Thymus (tissue), 11 donors: ENCODE measurements around the gene PLCD1. TPM values are rescaled to one million over a fixed set of nuclear protein-coding genes. Genes with fewer than 3 reads are reported as not detected.

Experiments used
- DNase-seq, 9 donors: peaks; one replicate each; pipeline ENCODE4 v3.0.0-alpha.2; 2013; ENCODE audit warnings: low spot score in 9 of 9, low read depth in 6 of 9, missing footprints in 1 of 9
- H3K27ac ChIP-seq, 2 donors: one replicate each; pipeline ENCODE4 v1.5.1; 2013; ENCODE audit warnings: control low read depth in 1 of 2, low read depth in 1 of 2, low read length in 1 of 2, mild to moderate bottlenecking in 1 of 2, moderate library complexity in 1 of 2
- H3K27me3 ChIP-seq, 2 donors: one replicate each; pipeline ENCODE4 v1.5.1; 2013; ENCODE audit warnings: low read length in 1 of 2; ENCODE audit not compliant: control insufficient read depth in 2 of 2, insufficient read depth in 1 of 2
- H3K36me3 ChIP-seq, 2 donors: one replicate each; pipeline ENCODE4 v1.5.1; 2013; ENCODE audit warnings: low read length in 1 of 2, mild to moderate bottlenecking in 1 of 2, moderate library complexity in 1 of 2; ENCODE audit not compliant: control insufficient read depth in 2 of 2, insufficient read depth in 2 of 2
- H3K4me1 ChIP-seq, 2 donors: one replicate each; pipeline ENCODE4 v1.5.1; 2013; ENCODE audit warnings: low read length in 2 of 2; ENCODE audit not compliant: control insufficient read depth in 2 of 2, insufficient read depth in 2 of 2
- H3K4me3 ChIP-seq, 2 donors: one replicate each; pipeline ENCODE4 v1.5.1; 2013; ENCODE audit warnings: low read length in 2 of 2, control low read depth in 1 of 2, mild to moderate bottlenecking in 1 of 2
- H3K9me3 ChIP-seq, 2 donors: one replicate each; pipeline ENCODE4 v1.5.1; 2013; ENCODE audit warnings: low read length in 1 of 2, mild to moderate bottlenecking in 1 of 2; ENCODE audit not compliant: control insufficient read depth in 2 of 2, insufficient read depth in 1 of 2
- WGBS: extraction: QIAGEN DNeasy Blood & Tissue Kit; methylation state at CpG from one replicate; pipeline ENCODE4 v1.1.7; 2013; 5-methylcytosine and 5-hydroxymethylcytosine counted together
- polyA plus RNA-seq: library from polyadenylated mRNA; stranded (reverse); fragments of 200-250 nt; gene quantifications from one replicate; pipeline ENCODE4 v1.2.3, GENCODE V29; 2013
- total RNA-seq: library from RNA; stranded (reverse); fragments of 120-200 nt; gene quantifications from one replicate; pipeline ENCODE4 v1.2.4, GENCODE V29; 2013
- donor health status: healthy.

The PLCD1 gene
- total and polyA plus RNA-seq, 2 donors, result 16.3 to 23.8 TPM

DNA sequence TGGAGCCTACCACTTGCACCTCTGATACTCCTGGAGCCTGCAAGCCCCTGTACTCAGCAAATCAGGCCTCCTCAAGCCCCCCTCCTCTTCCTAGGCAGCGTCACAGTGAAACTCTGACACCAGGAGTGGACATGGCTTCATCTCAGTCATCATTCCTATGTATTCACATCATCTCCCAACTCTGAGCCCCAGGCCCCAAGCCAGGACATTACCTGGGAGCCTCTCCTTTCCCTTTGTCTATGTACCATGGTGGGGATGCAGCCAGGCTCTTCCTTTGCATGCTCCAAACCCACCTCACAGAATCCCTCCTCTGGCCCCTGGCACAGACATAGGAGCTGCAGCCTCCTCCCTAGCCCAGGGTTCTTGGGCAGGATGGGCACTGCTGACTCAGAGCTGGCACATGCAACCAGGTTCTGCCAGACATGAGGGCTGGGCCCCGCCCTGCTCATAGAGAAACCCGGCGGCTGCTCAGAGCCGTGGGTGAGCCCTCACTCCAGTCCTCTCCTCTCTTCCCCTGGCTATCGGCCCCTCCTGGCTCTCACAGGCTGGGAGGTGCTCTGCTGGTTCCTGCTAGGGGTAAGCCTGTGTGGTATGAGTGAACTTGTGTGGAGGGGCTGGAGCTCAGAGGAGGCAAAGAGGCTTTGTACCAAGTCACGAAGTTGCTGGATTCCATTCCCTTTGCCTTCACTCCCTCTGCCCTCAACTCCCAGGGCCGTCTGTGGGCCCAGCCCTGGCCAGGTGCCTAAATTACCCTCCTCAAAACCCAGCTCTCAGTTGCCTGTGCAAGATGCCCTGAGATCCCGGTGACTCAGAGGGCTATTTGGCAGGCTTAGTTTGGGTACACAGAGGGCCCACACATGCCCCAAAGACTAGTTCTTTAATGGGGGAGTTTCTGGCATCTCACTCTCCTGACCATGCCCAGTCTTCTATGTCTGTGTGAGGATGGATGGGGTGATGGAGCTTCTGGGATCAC is 1.9 kb upstream of the PLCD1 start:
- H3K27ac ChIP-seq, result no peak overlapping the region
- H3K4me3 ChIP-seq, result no peak overlapping the region
- peaks cover 0 to 9% of the 10 kb centered on the region in 2 donors for H3K9me3 ChIP-seq
- WGBS, result 81% methylated on average over 9 of the region's 9 CpGs
- DNase-seq, result no peak
- peaks cover 4 to 10% of the 10 kb centered on the region in 2 donors for H3K4me1 ChIP-seq
- no peaks in the 10 kb centered on the region for H3K36me3 ChIP-seq
- H3K27me3 ChIP-seq, result peaks cover 31 to 64% of the 10 kb centered on the region in 2 donors

DNA sequence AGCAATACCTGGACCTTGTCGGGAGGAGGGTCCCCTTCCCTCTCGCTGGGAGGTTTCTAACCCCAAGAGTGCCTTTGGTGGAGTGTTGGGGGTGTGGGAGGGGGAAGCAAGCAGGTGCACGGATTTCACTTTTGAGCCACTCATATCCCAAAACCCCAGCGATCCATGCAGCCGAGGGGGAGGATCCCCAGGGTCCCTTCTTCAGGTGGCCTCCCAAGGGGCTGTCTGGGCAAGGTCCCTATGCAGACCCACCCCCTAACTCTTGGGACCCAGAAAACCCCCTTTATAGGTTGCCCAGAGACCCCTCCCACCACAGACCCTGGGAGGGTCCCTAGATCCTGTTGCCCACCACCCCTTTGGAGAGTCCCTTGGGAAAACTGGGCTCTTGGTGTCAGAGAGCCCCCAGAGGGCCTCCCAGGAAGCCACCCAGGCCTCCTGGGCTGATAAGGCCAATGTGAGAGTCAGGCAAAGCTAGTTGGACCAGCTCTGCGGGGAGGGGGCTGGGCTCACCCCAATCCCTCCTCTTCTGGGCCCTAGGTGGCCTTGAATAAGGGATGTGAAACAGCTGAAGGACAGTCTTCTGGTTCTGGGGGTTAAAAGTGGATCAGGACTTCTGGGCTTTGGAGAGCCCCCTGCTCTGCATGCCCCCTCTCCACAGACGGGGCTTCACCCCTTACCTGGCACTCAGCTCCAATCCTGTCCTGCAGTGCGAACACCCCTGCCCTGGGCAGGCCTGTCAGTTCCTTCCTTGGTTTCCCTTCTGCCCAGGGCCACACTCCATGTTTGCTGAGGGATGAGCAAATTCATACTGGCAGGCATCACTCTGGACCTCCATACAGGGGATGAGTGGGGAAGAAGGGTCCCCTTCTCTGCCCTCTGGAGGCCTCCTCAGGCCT is 932 bp upstream of the PLCD1 start:
- H3K9me3 ChIP-seq, result peaks cover 0 to 9% of the 10 kb centered on the region in 2 donors
- H3K27ac ChIP-seq, result no peak overlapping the region
- 55% methylated on average over 8 of the region's 8 CpGs for WGBS
- peaks cover 9 to 15% of the 10 kb centered on the region in 2 donors for H3K4me1 ChIP-seq
- H3K27me3 ChIP-seq, result peaks cover 31 to 67% of the 10 kb centered on the region in 2 donors
- no peak for DNase-seq
- no peaks in the 10 kb centered on the region for H3K36me3 ChIP-seq
- H3K4me3 ChIP-seq, result peak overlapping the region; percentile 13 to 47

DNA sequence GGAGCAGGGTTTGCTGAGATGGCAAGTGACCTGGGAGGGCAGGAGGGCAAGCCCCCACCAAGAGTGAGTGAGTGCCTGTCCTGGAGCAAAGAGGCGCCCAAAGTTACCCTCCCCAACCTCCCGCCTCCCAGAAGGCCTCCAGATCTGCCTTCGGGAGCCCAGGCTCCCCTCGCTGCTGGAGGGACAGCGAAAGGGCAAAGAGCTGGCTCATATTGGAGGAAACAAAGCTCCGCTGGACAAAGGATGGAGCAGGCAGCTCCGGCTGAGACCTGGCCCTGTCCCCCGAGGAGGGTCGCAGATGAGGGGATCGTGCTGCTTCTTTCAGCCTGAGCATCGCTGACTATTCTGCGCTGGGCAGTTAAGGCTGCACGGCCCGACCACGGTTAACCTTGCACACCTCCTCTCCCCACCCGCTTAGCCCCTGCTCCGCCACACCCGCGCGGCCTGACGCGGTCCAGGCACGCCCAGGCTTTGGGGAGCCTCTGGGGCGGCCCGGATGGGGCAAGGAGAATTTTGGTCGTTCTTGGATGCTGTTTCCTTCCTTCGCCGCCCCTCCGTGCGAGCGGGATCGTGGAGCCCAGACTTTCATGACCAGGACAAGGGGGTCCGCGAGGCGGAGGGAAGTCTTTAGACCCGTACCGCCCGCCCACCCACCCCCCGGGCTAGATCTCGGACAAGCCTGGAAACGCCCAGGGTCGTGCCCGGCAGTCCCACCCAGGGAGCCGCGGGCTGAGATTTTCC is 651 bp downstream of the PLCD1 start:
- peak overlapping the region in 1 of 2 donors; percentile 47 for H3K4me3 ChIP-seq
- no peaks in the 10 kb centered on the region for H3K36me3 ChIP-seq
- 33% methylated on average over 45 of the region's 45 CpGs for WGBS
- peaks cover 31 to 67% of the 10 kb centered on the region in 2 donors for H3K27me3 ChIP-seq
- H3K9me3 ChIP-seq, result peaks cover 0 to 9% of the 10 kb centered on the region in 2 donors
- DNase-seq, result no peak
- no peak overlapping the region for H3K27ac ChIP-seq
- peaks cover 11 to 23% of the 10 kb centered on the region in 2 donors for H3K4me1 ChIP-seq

DNA sequence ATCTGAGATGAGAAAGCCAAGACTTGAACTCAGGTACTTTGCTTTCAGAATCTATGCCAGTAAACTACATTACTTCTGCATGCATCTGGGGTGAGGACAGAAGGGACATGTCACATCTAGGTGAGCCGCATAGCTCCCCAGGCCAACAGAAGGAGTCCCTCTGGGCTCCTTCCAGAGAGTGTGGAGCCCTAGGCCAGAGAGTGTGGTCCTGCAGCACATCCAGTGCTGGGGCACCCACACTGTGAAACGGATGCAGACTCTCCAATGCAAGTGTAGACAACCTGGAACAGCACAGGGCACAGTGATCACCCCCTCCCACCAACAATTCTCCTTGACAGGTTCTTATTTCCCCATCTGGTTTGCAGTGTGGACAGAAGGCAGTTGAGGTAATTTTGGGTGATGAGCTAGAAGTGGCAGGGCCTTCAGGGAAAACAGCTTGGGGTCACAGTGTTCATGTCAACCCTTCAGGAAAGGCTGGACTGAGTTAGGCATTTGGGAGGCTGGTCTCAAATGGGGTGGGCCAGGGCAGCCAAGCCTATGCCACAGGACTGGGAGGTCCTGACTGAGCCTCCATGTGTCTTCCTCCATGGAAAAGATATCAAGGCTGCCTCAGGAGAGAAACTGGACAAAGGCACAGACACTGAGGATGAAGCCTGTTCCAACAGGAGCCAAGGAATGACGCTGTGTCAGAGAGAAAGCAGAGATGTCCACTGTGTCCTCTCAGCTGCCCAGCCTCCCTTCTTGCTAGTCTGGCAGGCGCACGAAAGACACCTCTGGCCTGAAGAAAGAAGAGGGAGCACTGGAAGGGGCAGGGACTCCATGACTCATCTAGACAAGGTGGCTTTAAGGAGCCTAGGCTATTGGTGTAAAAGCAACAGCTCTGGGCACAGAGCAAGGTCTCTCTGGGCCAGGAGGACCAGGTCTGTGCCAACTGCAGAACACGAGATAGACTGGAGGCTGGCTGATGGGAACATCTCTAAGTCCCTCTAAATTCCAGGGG is 1.7 kb downstream of the PLCD1 start:
- Histone ChIP-seq H3K36me3 (no peaks in the 10 kb centered on the region), H3K9me3 (peaks cover 0 to 9% of the 10 kb centered on the region in 2 donors), H3K4me3 (no peak overlapping the region), H3K27me3 (peaks cover 31 to 67% of the 10 kb centered on the region in 2 donors), H3K4me1 (peaks cover 15 to 27% of the 10 kb centered on the region in 2 donors), H3K27ac (no peak overlapping the region)
- DNase-seq, result no peak
- WGBS, result 97% methylated on average over 6 of the region's 6 CpGs

DNA sequence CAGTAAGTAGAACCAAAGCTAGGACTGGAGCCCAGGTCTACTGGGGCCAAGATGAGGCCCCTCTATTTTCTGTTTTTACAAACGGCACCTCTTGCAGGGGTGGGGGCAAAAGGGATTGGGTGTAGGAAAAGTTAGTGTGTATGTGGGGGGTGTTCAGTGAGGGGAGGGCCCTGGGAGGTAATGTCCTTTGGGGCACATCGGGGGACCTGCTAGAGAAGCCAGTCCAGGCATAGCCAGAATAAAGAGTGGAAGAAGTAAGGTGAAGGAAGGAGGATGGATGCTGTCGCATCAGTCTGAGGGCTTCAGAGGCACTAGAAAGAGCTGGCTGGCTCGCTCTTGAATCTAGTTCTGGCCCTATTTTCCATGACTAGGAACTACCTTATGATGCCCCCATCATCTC is 2.6 kb downstream of the PLCD1 start:
- Histone ChIP-seq H3K4me1 (peaks cover 15 to 27% of the 10 kb centered on the region in 2 donors), H3K27me3 (peaks cover 31 to 58% of the 10 kb centered on the region in 2 donors)
- 73% methylated on average over 4 of the region's 4 CpGs for WGBS

DNA sequence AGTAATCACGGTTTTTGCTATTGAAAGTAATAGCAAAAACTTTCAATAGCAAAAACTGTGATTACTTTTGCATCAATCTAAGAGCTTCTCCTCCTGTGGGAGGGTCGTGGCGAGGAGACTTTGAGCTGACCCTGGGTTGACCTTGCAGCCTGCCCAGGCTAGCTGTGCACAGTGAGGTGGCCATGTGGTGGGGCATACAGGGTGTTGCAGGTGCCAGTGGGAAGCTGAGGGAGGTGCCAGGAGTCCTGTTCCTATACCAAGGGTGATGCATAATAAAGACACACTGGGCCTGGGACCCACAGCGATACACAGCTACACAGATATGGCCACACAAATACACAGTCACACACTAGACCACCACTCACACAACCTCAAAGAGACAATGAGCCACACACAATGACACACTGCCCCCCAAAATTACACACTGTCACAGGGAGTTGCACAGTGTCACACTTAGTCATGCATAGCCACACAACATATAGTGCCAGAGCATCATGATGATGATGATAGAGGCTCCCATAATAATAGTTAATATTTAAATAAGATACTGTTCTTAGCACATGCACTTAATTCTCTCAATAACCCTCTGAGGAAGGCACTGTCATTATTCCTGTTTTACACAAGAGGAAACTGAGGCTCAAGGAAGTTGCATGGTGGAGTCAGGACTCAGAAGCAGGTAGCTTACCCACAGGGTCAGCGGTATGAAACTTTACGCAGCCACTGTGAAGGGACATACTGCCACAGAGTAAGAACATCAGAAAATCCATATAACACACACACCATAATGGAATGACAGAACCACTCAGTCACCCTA is 6.3 kb downstream of the PLCD1 start:
- peak overlapping the region; percentile 66 to 72 for H3K4me3 ChIP-seq
- H3K27ac ChIP-seq, result peak overlapping the region in 1 of 2 donors; percentile 91
- 98% methylated on average over 6 of the region's 6 CpGs for WGBS
- DNase-seq, result no peak
- peaks cover 4 to 21% of the 10 kb centered on the region in 2 donors for H3K27me3 ChIP-seq
- peaks cover 0 to 3% of the 10 kb centered on the region in 2 donors for H3K36me3 ChIP-seq
- H3K9me3 ChIP-seq, result no peaks in the 10 kb centered on the region
- H3K4me1 ChIP-seq, result peaks cover 11 to 16% of the 10 kb centered on the region in 2 donors

More for the DNA sequence above, 2.6 kb downstream of the PLCD1 start:
- Histone ChIP-seq H3K4me3 (no peak overlapping the region), H3K9me3 (peaks cover 0 to 9% of the 10 kb centered on the region in 2 donors), H3K36me3 (no peaks in the 10 kb centered on the region), H3K27ac (no peak overlapping the region)
- no peak for DNase-seq

DNA sequence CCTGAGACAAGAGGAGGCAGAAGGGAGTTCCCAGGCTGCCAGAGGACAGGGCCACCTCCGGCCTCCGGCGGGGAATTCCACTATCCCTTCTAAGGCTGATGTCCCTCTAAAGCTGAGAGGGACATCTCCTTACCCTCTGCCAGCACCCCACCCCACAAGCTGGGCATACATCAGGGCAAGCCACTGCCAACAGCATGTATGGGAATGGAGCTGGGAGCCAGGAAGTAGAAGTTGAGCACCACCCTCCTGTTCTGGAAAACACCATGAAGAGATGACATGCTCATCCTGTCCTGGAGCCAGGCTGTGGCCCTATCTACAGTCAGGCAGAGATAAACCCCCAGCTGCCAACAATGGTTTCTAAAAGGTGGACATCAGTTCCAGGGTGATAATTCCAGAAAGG is 7.1 kb downstream of the PLCD1 start:
- Histone ChIP-seq H3K4me3 (no peak overlapping the region), H3K9me3 (no peaks in the 10 kb centered on the region), H3K27me3 (peaks cover 0 to 13% of the 10 kb centered on the region in 2 donors), H3K27ac (no peak overlapping the region), H3K4me1 (peaks cover 11 to 16% of the 10 kb centered on the region in 2 donors), H3K36me3 (peaks cover 6 to 8% of the 10 kb centered on the region in 2 donors)
- no peak for DNase-seq
- 67% methylated on average over 3 of the region's 3 CpGs for WGBS
